Adrenal gland (tissue), 12 donors: Measurements from ENCODE around the gene TM6SF1. TPM values are rescaled to one million over a fixed set of nuclear protein-coding genes. Genes with fewer than 3 reads are reported as not detected.

Source experiments
- DNase-seq, 7 donors: peaks; one replicate each; pipeline ENCODE4 v3.0.0-alpha.2; 2019 to 2020
- H3K27ac ChIP-seq, 5 donors: fragments of 200-600 bp; sonication (generic) in 4 of 5; 1 replicate in 3 of 5; 2 replicates in 2 of 5; pipeline versions ENCODE4 v1.5.1 to v1.8.0; 2016 to 2020; ENCODE audit warnings: mild to moderate bottlenecking in 1 of 5
- H3K27me3 ChIP-seq: fragments of 200-600 bp; 2 replicates; pipeline ENCODE4 v1.8.0; 2021
- H3K36me3 ChIP-seq, 2 donors: fragments of 200-600 bp; replicated peaks in 1 of 2; 1 replicate in 1 of 2; 2 replicates in 1 of 2; pipeline versions ENCODE4 v1.5.1 to v1.8.0; 2018 to 2022
- H3K4me1 ChIP-seq, 2 donors: fragments of 200-600 bp; replicated peaks in 1 of 2; 1 replicate in 1 of 2; 2 replicates in 1 of 2; pipeline versions ENCODE4 v1.5.1 to v1.8.0; 2018 to 2021
- H3K4me3 ChIP-seq, 4 donors: fragments of 200-600 bp; sonication (generic) in 3 of 4; one replicate each; pipeline ENCODE4 v1.5.1; 2016 to 2018
- H3K9me3 ChIP-seq, 3 donors: fragments of 200-600 bp; sonication (generic) in 1 of 3; replicated peaks in 1 of 3; 1 replicate in 2 of 3; 2 replicates in 1 of 3; pipeline versions ENCODE4 v1.5.1 to v1.8.0; 2016 to 2021
- CTCF ChIP-seq, 6 experiments: fragments of 450-650 bp in 4 of 6; fragments of 200-600 bp in 2 of 6; sonication (generic) in 1 of 6; IDR thresholded peaks; 1 replicate in 5 of 6; 2 replicates in 1 of 6; pipeline versions ENCODE4 v1.5.1 to v1.8.0; 2016 to 2021; ENCODE audit warnings: antibody characterized with exemption in 6 of 6, mild to moderate bottlenecking in 2 of 6, moderate library complexity in 1 of 6
- POLR2A ChIP-seq, 2 donors: fragments of 450-650 bp; IDR thresholded peaks; one replicate each; pipeline ENCODE4 v1.6.1; 2017; ENCODE audit warnings: antibody characterized with exemption in 2 of 2, mild to moderate bottlenecking in 2 of 2, moderate library complexity in 1 of 2
- WGBS, 4 donors: extraction: QIAGEN DNeasy Blood & Tissue Kit in 2 of 4; methylation state at CpG; one replicate each; pipeline versions ENCODE4 v1.1.5 to v1.1.7; 2013 to 2017; 5-methylcytosine and 5-hydroxymethylcytosine counted together
- intact Hi-C, 2 donors: fragments of 100-400 bp; cut with DNase I; formaldehyde crosslinking; loops; one replicate each; pipeline versions ENCODE4 v1.14.1 to v1.15.0; 2022 to 2023
- polyA plus RNA-seq, 3 donors: library from polyadenylated mRNA; stranded (reverse); fragments of 200-250 nt in 2 of 3; fragments of 350-450 nt in 1 of 3; fragmentation: Illumina TruSeq in 1 of 3; extraction: RNeasy Lipid Tissue Mini Kit (QIAGEN cat#74804) in 1 of 3; gene quantifications; one replicate each; pipeline ENCODE4 v1.2.3, GENCODE V29; 2013 to 2014
- total RNA-seq, 9 donors: library from RNA; depleted of rRNA in 4 of 9; stranded (reverse); fragments of >200 nt in 4 of 9; fragments of 120-200 nt in 1 of 9; fragmentation: NEBNext Ultra II Directional in 1 of 9; extraction: Animal tissue kit (Norgen Biotek cat#: 25700) in 1 of 9; gene quantifications; one replicate each; pipeline versions ENCODE4 v1.1.0 to v1.2.4, GENCODE V29; 2013 to 2023
- donor health status: healthy with polysubstance abuse.
- donor health status: Bipolar disorder and iron deficiency.
- donor health status: DM: yes; HTN: yes; CAD: no.
- donor health status: DM: no; HTN: no; CAD: no.
- donor health status: DM: no; HTN: no; CAD: no.
- donor health status: DM: yes; HTN: yes; CAD: no.

TM6SF1 gene
- total and polyA plus RNA-seq, 12 donors = 0.67 to 9.5 (median 4.3) TPM

GRCh38 chr15:83170474-83171165, 63.2 kb downstream of the TM6SF1 start:
- Histone ChIP-seq H3K27me3 (no peaks in the 10 kb centered on the region), H3K9me3 (peaks cover 0 to 8% (median 0%) of the 10 kb centered on the region in 3 donors), H3K27ac (no peak overlapping the region), H3K36me3 (no peaks in the 10 kb centered on the region), H3K4me3 (no peak overlapping the region), H3K4me1 (no peaks in the 10 kb centered on the region)
- DNase-seq = no peak
- TF ChIP-seq POLR2A (IDR thresholded peaks at IDR 0.05) (no peak), CTCF (IDR thresholded peaks at IDR 0.05) (no peak)
- intact Hi-C loops = no loop called here
- 55 to 66% (median 60%) methylated on average over 4 of the region's 4 CpGs for WGBS, 4 donors

GRCh38 chr15:83174891-83175290, 67.4 kb downstream of the TM6SF1 start:
- H3K27ac ChIP-seq = no peak overlapping the region
- H3K9me3 ChIP-seq = no peaks in the 10 kb centered on the region

GRCh38 chr15:83178390-83178789, 70.9 kb downstream of the TM6SF1 start:
- no peaks in the 10 kb centered on the region for H3K36me3 ChIP-seq
- intact Hi-C loops = no loop called here
- DNase-seq = no peak
- TF ChIP-seq CTCF (IDR thresholded peaks at IDR 0.05) (no peak), POLR2A (IDR thresholded peaks at IDR 0.05) (no peak)
- no peak overlapping the region for H3K27ac ChIP-seq
- H3K9me3 ChIP-seq = no peaks in the 10 kb centered on the region
- peaks cover 0 to 7% of the 10 kb centered on the region in 2 donors for H3K4me1 ChIP-seq
- no peaks in the 10 kb centered on the region for H3K27me3 ChIP-seq
- WGBS, 4 donors = 76 to 90% (median 87%) methylated on average over 2 of the region's 2 CpGs
- H3K4me3 ChIP-seq = no peak overlapping the region

More at GRCh38 chr15:83174891-83175290, 67.4 kb downstream of the TM6SF1 start:
- intact Hi-C loops = no loop called here
- TF ChIP-seq POLR2A (IDR thresholded peaks at IDR 0.05) = no peak
- no peak for DNase-seq
- Histone ChIP-seq H3K27me3 (no peaks in the 10 kb centered on the region), H3K4me3 (no peak overlapping the region), H3K4me1 (peaks cover 0 to 7% of the 10 kb centered on the region in 2 donors), H3K36me3 (no peaks in the 10 kb centered on the region)
- WGBS, 4 donors = 90 to 95% (median 94%) methylated on average over 1 of the region's 1 CpG

GRCh38 chr15:83178869-83179325, 71.5 kb downstream of the TM6SF1 start:
- Histone ChIP-seq H3K4me3 (no peak overlapping the region), H3K4me1 (peaks cover 0 to 7% of the 10 kb centered on the region in 2 donors), H3K9me3 (no peaks in the 10 kb centered on the region), H3K36me3 (no peaks in the 10 kb centered on the region), H3K27ac (no peak overlapping the region), H3K27me3 (no peaks in the 10 kb centered on the region)
- WGBS, 4 donors = 83 to 88% (median 85%) methylated on average over 3 of the region's 3 CpGs
- intact Hi-C loops = no loop called here
- DNase-seq = no peak
- TF ChIP-seq CTCF (IDR thresholded peaks at IDR 0.05) = no peak

GRCh38 chr15:83185561-83185960, 78.1 kb downstream of the TM6SF1 start:
- H3K36me3 ChIP-seq = no peaks in the 10 kb centered on the region
- H3K4me1 ChIP-seq = no peaks in the 10 kb centered on the region
- no peak overlapping the region for H3K4me3 ChIP-seq
- H3K27me3 ChIP-seq = no peaks in the 10 kb centered on the region
- WGBS, 4 donors = 94 to 100% (median 99%) methylated on average over 3 of the region's 3 CpGs
- no peak for DNase-seq
- H3K9me3 ChIP-seq = no peaks in the 10 kb centered on the region
- H3K27ac ChIP-seq = no peak overlapping the region
- intact Hi-C loops = no loop called here
- TF ChIP-seq POLR2A (IDR thresholded peaks at IDR 0.05) (no peak), CTCF (IDR thresholded peaks at IDR 0.05) (no peak)
